Measurements from ENCODE around the gene NOP14.
"Not testable (repeated sequence)": the region's sequence is repeated elsewhere in the genome, so short reads cannot be mapped to it uniquely, and the experiment has no call there.

The NOP14 gene

DNA sequence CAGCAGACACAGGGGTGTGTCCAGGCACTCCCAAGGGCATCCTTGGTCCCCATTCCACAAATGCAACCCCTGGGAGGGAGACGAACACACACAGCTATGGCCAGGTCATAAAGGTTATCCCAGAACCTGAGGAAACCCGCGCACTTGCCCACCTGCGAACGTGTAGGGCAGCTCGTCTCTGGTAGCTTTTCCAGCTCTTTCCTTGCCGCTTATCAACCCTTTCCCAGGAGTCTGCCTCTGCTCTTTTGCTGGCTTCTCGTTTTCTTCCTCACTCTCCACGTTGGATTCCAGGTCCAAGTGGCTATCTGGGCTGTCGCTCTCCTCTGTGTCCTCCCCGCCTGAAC lies 13.5 kb downstream of the NOP14 start:
- Histone ChIP-seq H3K4me3 (no peak overlapping the region), H3K9ac (no peak overlapping the region), H3K36me3 (peaks cover 100% of the 10 kb centered on the region), H3K4me2 (no peak overlapping the region), H4K20me1 (peaks cover 98% of the 10 kb centered on the region), H3K27ac (no peak overlapping the region), H3K9me3 (no peaks in the 10 kb centered on the region), H3K27me3 (no peaks in the 10 kb centered on the region), H3K4me1 (no peaks in the 10 kb centered on the region)
- TF ChIP-seq Cebpa-rat (IDR thresholded peaks at IDR 0.05), result no peak

DNA sequence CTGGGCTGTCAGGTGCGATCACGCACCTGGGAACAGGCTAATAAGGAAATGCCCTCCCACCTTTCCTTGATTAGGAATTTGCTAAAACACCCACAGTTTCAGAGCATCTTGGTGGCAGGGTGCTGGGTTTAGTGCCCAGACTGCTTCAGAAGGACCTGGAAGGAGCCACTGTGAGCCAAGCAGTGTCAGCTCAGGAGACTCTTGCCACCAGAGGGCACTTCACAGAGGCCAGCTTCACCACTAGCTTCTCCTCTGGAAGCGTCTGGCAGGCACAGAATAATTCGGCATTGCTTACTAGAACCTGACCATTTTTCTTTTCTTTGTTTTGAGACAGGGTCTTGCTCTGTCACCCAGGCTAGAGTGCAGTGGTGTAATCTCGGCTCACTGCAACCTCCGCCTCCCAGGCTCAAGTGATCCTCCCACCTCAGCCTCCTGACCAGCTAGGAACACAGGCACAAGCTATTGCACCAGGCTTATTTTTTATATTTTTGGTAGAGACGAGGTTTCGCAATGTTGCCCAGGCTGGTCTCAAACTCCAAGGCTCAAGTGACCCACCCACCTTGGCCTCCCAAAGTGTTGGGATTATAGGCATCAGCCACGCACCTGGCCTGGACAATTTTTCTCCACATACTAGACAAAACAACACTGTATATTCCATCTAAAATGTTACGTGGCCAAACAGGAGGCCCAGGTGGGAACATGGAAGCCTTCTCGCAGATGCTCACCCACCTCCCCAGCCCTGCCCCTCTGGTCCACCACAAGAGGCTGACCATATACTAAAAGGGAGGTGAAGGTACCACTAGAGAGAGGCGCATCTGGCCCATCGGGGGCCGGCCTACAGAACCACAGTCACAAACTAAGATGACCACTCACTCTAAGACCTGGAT lies 14.1 kb downstream of the NOP14 start:
- Histone ChIP-seq H3K27ac (no peak overlapping the region), H3K4me2 (no peak overlapping the region), H3K9ac (no peak overlapping the region), H3K9me3 (no peaks in the 10 kb centered on the region), H3K27me3 (no peaks in the 10 kb centered on the region), H3K36me3 (peaks cover 100% of the 10 kb centered on the region), H3K4me3 (no peak overlapping the region), H3K4me1 (no peaks in the 10 kb centered on the region), H4K20me1 (peaks cover 97% of the 10 kb centered on the region)
- peak; percentile 40; the same call in 1 of the 2 replicates for TF ChIP-seq Cebpa-rat (IDR thresholded peaks at IDR 0.05)

DNA sequence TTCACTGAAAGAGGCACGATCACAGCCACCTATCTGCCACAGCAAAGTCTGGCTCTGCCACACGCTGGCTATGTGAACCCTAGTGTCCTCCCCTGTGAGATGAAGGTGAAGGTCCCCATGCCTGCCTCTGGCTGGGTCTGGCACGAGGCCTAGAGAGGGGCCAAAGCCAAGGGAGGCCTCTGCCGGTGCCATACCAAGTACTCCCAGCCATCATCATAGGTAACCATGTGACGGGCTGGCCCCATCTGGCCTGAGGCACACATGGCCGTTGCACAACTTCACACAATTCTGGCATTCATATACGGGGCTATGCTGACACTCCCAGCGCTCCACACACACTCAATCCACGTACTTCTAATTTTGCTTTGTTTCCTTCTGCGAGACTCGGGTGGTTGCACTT lies 15.3 kb downstream of the NOP14 start:
- no peak overlapping the region for H3K4me3 ChIP-seq
- no peak overlapping the region for H3K9ac ChIP-seq
- no peak overlapping the region for H3K4me2 ChIP-seq
- no peaks in the 10 kb centered on the region for H3K27me3 ChIP-seq
- no peak overlapping the region for H3K27ac ChIP-seq
- H3K4me1 ChIP-seq, result peaks cover 3% of the 10 kb centered on the region; the same call in 1 of the 2 replicates
- H4K20me1 ChIP-seq, result peaks cover 97% of the 10 kb centered on the region
- TF ChIP-seq Cebpa-rat (IDR thresholded peaks at IDR 0.05), result no peak
- H3K9me3 ChIP-seq, result no peaks in the 10 kb centered on the region
- peaks cover 100% of the 10 kb centered on the region for H3K36me3 ChIP-seq

DNA sequence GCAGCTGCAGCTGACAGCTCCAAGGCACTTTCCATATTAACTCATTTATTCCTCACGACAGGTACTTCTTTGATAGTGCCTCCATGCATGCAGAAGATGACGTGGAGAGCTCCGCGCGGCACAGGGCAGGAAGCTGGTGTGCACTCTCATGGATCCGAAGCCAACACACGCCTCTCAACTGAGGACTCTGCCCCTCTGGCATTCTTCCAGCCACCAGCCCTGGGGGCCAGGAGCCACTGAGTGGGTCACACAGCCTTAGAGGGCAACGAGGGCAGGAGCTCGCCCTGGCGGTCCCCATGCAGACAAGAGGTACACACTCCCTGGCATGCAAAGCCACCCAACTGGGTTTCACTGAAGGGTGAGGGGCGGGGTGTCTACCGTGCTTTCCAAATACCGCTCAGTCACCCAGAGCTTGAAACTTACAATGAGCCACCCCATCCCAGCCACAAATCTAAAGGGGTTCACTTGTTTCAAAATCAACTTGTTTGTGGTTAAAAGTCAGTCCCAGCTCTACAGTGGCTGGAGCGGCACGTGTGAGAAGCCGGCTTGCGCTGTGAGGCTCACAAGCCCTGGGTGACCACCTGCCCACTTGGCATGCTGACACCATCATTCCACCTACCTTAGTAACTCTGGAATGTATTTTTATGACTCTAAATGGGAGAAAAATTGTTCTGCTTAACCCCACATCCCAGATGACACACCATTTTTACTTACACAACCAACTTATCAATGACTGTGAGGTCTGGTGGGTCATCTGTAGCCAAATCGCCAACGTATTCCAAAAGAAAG lies 16.2 kb downstream of the NOP14 start:
- Histone ChIP-seq H3K36me3 (peaks cover 100% of the 10 kb centered on the region), H3K4me2 (no peak overlapping the region), H4K20me1 (peaks cover 97% of the 10 kb centered on the region), H3K27me3 (no peaks in the 10 kb centered on the region), H3K27ac (no peak overlapping the region), H3K9ac (no peak overlapping the region), H3K9me3 (no peaks in the 10 kb centered on the region), H3K4me3 (no peak overlapping the region), H3K4me1 (peaks cover 13% of the 10 kb centered on the region; the same call in 1 of the 2 replicates)
- TF ChIP-seq Cebpa-rat (IDR thresholded peaks at IDR 0.05), result no peak

DNA sequence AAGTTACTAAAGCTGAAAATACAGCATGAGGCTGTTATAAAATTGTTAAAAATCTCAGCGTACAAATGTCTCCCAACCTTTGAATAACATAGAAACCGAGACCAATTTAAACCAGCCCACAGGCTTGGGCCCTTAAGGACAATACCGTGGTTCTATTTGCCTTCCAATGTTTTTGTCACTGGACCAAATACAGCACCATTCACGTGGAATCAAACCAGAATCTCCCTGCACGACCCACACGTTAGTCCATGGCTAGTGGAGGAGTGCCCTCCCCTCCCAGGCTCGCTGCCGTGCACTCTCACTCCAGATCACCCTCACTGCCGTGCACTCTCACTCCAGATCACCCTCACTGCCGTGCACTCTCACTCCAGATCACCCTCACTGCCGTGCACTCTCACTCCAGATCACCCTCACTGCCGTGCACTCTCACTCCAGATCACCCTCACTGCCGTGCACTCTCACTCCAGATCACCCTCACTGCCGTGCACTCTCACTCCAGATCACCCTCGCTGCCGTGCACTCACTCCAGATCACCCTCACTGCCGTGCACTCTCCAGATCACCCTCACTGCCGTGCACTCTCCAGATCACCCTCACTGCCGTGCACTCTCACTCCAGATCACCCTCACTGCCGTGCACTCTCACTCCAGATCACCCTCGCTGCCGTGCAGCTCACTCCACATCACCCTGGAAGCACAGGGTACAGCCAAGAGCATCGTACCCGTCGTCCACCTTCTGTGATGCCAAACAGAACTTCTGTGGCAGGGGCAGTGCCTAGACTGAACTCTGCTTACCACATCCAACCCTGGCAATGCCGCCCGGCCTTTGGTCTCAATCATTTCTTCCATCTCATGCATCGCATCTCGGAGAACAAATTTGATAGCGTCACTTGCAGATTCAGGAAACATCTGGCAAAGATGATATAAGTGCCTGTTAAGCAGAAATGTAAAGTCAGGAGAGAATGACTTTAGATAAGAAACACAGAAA lies 17.3 kb downstream of the NOP14 start:
- peaks cover 14% of the 10 kb centered on the region; the same call in 1 of the 2 replicates for H3K4me1 ChIP-seq
- not testable (repeated sequence) for H3K27ac ChIP-seq, H3K9me3 ChIP-seq, H3K4me2 ChIP-seq, H3K9ac ChIP-seq, H3K4me3 ChIP-seq, H3K27me3 ChIP-seq
- peaks cover 100% of the 10 kb centered on the region for H3K36me3 ChIP-seq
- peaks cover 98% of the 10 kb centered on the region for H4K20me1 ChIP-seq

DNA sequence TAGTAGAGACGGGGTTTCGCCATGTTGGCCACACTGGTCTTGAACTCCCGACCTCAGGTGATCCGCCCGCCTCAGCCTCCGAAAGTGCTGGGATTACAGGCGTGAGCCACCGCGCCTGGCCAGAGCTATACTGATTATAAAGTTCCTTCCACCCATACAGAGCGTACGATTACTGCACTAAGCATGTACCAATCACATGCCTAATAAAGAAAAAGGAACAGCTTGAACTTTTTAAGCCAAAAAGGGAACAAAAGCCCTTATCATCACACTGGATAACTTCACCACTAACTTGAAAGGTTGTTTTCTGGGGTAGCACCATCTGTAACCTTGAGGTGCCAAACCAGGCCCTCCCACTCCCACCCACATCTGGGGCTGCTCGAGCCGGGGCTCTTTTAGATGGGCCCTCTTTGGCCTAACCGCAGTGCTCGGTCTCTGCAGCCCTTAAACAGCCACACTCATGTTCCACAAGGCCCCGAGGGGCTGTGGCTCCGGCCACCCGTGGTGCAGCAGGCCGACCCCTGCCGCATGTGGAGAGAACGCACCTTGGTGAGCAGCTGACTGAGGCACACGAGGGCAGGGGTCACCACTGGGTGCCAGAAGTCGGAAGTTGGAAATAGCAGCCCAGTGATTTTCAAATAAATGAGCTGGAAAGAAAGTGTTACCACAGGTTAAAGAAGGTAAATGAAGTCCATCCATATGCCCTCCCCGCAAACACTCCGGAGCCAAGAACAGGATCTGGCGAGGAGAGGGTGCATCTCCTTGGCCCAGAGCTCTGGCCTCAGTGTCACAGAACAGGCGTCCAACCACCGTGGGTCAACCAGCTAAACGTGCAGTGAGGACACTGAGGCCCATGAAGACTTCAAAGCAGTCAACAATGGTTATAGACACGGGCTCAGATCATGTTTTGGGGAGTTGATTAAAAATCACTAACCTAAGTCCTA lies 18.4 kb downstream of the NOP14 start:
- TF ChIP-seq Cebpa-rat (IDR thresholded peaks at IDR 0.05), result no peak
- no peak overlapping the region for H3K9ac ChIP-seq
- no peak overlapping the region for H3K27ac ChIP-seq
- H3K27me3 ChIP-seq, result no peaks in the 10 kb centered on the region
- peaks cover 100% of the 10 kb centered on the region for H3K36me3 ChIP-seq
- peaks cover 14% of the 10 kb centered on the region; the same call in 1 of the 2 replicates for H3K4me1 ChIP-seq
- no peak overlapping the region for H3K4me3 ChIP-seq
- no peak overlapping the region for H3K4me2 ChIP-seq
- peaks cover 98% of the 10 kb centered on the region for H4K20me1 ChIP-seq
- no peaks in the 10 kb centered on the region for H3K9me3 ChIP-seq

DNA sequence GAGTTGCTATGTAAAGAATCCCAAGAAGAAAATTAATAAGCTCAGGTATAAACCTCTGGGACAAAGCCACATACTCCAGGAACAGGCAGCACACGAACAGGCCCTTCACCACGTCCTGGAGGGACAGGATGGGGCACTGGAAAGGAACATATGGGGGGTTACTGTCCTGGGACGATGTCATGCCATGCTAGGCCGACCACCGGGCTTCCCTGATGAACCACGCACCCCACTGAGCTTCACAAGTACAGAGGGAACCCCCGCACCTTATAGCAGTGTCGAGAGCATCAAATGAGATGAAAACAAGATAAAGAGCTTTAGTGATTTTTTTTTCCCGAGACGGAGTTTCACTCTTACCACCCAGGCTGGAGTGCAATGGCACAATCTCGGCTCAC lies 19.1 kb downstream of the NOP14 start:
- Histone ChIP-seq H3K9ac (no peak overlapping the region), H4K20me1 (peaks cover 98% of the 10 kb centered on the region), H3K36me3 (peaks cover 100% of the 10 kb centered on the region), H3K27ac (no peak overlapping the region), H3K9me3 (no peaks in the 10 kb centered on the region), H3K4me2 (no peak overlapping the region), H3K27me3 (no peaks in the 10 kb centered on the region), H3K4me1 (peaks cover 14% of the 10 kb centered on the region; the same call in 1 of the 2 replicates), H3K4me3 (no peak overlapping the region)
- no peak for TF ChIP-seq Cebpa-rat (IDR thresholded peaks at IDR 0.05)

DNA sequence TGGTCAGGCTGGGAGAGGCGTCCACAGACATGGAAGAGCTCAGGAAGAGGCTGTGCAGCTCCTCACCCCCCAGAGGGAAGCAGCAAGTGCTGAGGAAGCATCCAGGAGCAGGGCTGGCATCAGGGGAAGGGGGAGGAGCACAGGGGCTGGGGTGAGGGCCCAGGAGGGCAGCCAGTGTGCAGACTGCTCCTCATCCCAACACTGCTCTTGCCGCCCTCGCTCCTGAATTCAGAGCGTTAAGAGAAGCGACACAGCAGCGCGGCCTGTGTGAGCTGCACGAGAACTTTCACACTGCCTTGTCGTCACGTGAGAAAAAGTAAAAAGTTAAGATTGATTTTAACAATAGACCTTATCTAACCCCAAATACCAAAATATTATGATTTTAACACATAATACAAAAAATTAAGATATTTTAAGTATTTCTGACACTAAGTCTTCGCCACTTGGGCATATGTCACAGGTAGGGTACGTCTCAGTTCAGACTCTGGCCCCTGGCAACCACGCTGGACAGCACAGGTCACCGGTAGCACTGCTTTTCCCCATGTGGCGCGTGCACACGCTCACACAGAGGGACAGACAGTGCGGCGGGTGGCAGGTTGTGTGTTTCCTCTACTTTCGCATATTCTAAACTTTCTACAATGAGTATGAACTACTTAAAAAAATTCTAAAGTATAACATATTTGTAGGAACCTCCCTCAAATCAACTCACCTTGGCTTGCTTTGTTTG lies 19.7 kb downstream of the NOP14 start:
- H3K9ac ChIP-seq, result no peak overlapping the region
- H4K20me1 ChIP-seq, result peaks cover 98% of the 10 kb centered on the region
- no peak overlapping the region for H3K4me2 ChIP-seq
- peaks cover 19% of the 10 kb centered on the region; the same call in 1 of the 2 replicates for H3K4me1 ChIP-seq
- H3K9me3 ChIP-seq, result no peaks in the 10 kb centered on the region
- no peak for TF ChIP-seq Cebpa-rat (IDR thresholded peaks at IDR 0.05)
- no peak overlapping the region for H3K4me3 ChIP-seq
- no peaks in the 10 kb centered on the region for H3K27me3 ChIP-seq
- no peak overlapping the region for H3K27ac ChIP-seq
- peaks cover 100% of the 10 kb centered on the region for H3K36me3 ChIP-seq
